Mononuclear cell (primary cell): ENCODE results near the gene TASOR. TPM values are rescaled to one million over a fixed set of nuclear protein-coding genes. Genes with fewer than 3 reads are reported as not detected.
A peak's percentile ranks its signal among the peaks of the same experiment; 100 is the strongest.
"Not testable (repeated sequence)": the region's sequence is repeated elsewhere in the genome, so short reads cannot be mapped to it uniquely, and the experiment has no call there.

Experiments used
- H3K27me3 ChIP-seq: 2 replicates; pipeline ENCODE4 v1.6.0; 2011; ENCODE audit warnings: low read length, control low read depth; ENCODE audit not compliant: insufficient read depth
- H3K4me1 ChIP-seq: 2 replicates; pipeline ENCODE4 v1.5.1; 2011; ENCODE audit warnings: mild to moderate bottlenecking, low read length, control low read depth; ENCODE audit not compliant: insufficient read depth
- H3K4me3 ChIP-seq: 2 replicates; pipeline ENCODE4 v1.5.1; 2011; ENCODE audit warnings: mild to moderate bottlenecking, low read length, moderate library complexity
- H3K9me3 ChIP-seq: 2 replicates; pipeline ENCODE4 v1.5.1; 2011; ENCODE audit warnings: low read depth, mild to moderate bottlenecking, control low read depth, low read length
- total RNA-seq: library from RNA; depleted of rRNA; stranded (reverse); fragments of >200 nt; gene quantifications from one replicate; pipeline ENCODE4 v1.2.3, GENCODE V29; 2012

The TASOR gene
- total RNA-seq, 1 donor = 81.5 TPM

- peaks cover 40% of the 10 kb centered on the region for H3K4me1 ChIP-seq
- H3K9me3 ChIP-seq, H3K27me3 ChIP-seq: not testable (repeated sequence)
- H3K4me3 ChIP-seq = peak overlapping the region; percentile 24
Measured at GRCh38 chr3:56692520-56693433, 9.7 kb upstream of the TASOR start.

- not testable (repeated sequence) for H3K27me3 ChIP-seq, H3K9me3 ChIP-seq, H3K4me3 ChIP-seq
Measured at GRCh38 chr3:56692001-56692365, 8.9 kb upstream of the TASOR start.

GRCh38 chr3:56691165-56692000, 8.3 kb upstream of the TASOR start:
- peaks cover 35% of the 10 kb centered on the region for H3K4me1 ChIP-seq
- H3K4me3 ChIP-seq = no peak overlapping the region
- no peaks in the 10 kb centered on the region for H3K9me3 ChIP-seq
- H3K27me3 ChIP-seq = no peaks in the 10 kb centered on the region

More at GRCh38 chr3:56692001-56692365, 8.9 kb upstream of the TASOR start:
- H3K4me1 ChIP-seq = peaks cover 40% of the 10 kb centered on the region

- peaks cover 20% of the 10 kb centered on the region for H3K4me1 ChIP-seq
- no peaks in the 10 kb centered on the region for H3K27me3 ChIP-seq
- H3K4me3 ChIP-seq = no peak overlapping the region
- no peaks in the 10 kb centered on the region for H3K9me3 ChIP-seq
Measured at GRCh38 chr3:56689303-56689702, 6.2 kb upstream of the TASOR start.

DNA sequence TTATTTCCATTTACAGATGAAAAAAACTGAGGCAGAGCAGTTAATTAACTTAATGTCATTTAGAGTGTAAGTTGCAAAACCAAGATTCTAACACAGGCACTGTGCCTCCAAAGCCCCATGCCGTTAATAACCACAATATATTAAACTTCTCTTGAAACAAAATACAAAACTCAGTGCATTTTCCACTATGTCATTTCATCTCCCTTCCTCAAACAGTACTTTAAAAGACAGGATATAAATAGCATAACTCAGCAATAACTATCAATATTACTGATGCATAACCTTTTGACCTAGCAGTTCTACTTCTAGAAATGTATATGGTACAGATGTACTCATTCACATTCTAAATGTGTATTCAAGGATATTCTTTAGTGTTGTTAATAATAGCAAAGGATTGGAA, 5.1 kb upstream of the TASOR start:
- H3K4me1 ChIP-seq = peaks cover 14% of the 10 kb centered on the region

DNA sequence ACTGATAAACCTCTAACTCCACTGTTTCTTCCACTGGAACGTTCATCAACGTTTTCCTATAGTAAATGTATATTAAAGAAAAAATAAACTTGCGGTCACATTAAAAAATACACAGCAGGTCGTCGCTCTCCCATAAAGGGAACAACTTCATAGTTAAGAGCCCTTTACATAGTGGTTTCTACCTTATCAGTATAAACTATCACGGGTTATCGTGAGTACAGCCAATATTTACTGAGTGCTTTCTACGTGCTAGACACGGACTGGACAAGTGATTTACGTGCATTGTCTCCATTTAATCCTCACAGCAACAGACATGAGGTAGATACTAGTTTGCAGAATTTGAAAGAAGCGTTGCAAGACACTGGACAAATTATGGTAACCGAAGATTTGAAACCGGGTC, 964 bp upstream of the TASOR start:
- no peaks in the 10 kb centered on the region for H3K9me3 ChIP-seq
- H3K4me3 ChIP-seq = no peak overlapping the region
- H3K27me3 ChIP-seq = no peaks in the 10 kb centered on the region
- H3K4me1 ChIP-seq = peaks cover 25% of the 10 kb centered on the region

More for the DNA sequence above, 5.1 kb upstream of the TASOR start:
- Histone ChIP-seq H3K27me3 (no peaks in the 10 kb centered on the region), H3K9me3 (no peaks in the 10 kb centered on the region), H3K4me3 (no peak overlapping the region)

- H3K27me3 ChIP-seq = no peaks in the 10 kb centered on the region
- no peaks in the 10 kb centered on the region for H3K9me3 ChIP-seq
- peaks cover 29% of the 10 kb centered on the region for H3K4me1 ChIP-seq
- H3K4me3 ChIP-seq = peak overlapping the region; percentile 87
Measured at GRCh38 chr3:56682462-56683121, 473 bp downstream of the TASOR start.

- no peaks in the 10 kb centered on the region for H3K27me3 ChIP-seq
- H3K4me1 ChIP-seq = peaks cover 29% of the 10 kb centered on the region
- H3K9me3 ChIP-seq = no peaks in the 10 kb centered on the region
- H3K4me3 ChIP-seq = peak overlapping the region; percentile 87
Measured at GRCh38 chr3:56681984-56682461, 1.0 kb downstream of the TASOR start.

DNA sequence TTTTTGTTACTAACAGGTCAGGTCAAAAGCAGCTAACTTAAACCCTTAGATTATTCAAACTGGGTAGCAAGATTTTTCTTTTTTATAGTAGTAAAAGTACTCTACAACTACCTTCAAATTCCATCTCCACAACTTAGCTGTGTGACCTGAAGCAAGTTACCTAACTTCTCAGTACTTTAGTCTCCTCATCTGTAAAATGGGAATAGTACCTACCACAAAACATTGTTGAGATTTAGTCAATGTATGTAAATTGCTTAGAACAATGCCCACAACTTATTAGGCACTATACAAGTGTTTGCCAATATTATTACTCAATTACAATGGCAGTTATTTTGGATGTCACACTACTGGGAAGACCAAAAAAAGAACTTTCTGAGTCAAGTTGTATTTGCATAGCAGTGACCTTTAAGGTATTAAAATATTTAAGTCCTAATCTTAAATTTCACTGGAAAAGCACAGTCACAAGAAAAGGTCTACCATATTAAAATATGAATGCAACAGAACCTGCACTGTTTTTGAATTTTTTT, 2.9 kb downstream of the TASOR start:
- Histone ChIP-seq H3K27me3 (no peaks in the 10 kb centered on the region), H3K4me1 (peaks cover 29% of the 10 kb centered on the region), H3K4me3 (no peak overlapping the region), H3K9me3 (no peaks in the 10 kb centered on the region)

DNA sequence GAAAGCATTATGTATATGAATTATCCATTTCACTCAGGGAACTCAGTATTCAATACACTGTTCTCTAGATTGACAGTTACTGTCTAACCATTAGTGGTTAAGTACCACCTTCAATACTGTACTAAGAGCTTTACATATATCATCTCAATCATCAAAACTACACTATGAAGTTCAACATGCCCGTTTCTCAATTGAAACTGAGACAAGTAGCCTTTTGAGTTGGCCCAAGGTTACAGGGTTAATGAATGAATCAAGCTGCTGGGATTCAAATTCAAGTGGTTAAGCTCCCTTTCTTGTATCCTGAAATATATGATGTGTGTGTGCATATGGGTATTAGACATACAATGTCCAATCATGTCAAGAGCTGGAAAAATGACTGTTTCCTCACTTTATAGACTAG, 5.8 kb downstream of the TASOR start:
- peaks cover 23% of the 10 kb centered on the region for H3K4me1 ChIP-seq
- no peaks in the 10 kb centered on the region for H3K9me3 ChIP-seq
- H3K27me3 ChIP-seq = no peaks in the 10 kb centered on the region
- H3K4me3 ChIP-seq = no peak overlapping the region

- no peak overlapping the region for H3K4me3 ChIP-seq
- peaks cover 4% of the 10 kb centered on the region for H3K4me1 ChIP-seq
- H3K27me3 ChIP-seq = no peaks in the 10 kb centered on the region
Measured at GRCh38 chr3:56673781-56674457, 9.1 kb downstream of the TASOR start.

GRCh38 chr3:56667973-56668579, 15.0 kb downstream of the TASOR start:
- no peaks in the 10 kb centered on the region for H3K27me3 ChIP-seq
- H3K4me1 ChIP-seq = no peaks in the 10 kb centered on the region
- no peaks in the 10 kb centered on the region for H3K9me3 ChIP-seq
- H3K4me3 ChIP-seq = no peak overlapping the region

More at GRCh38 chr3:56673781-56674457, 9.1 kb downstream of the TASOR start:
- H3K9me3 ChIP-seq = no peaks in the 10 kb centered on the region

- Histone ChIP-seq H3K9me3 (no peaks in the 10 kb centered on the region), H3K4me1 (no peaks in the 10 kb centered on the region), H3K27me3 (no peaks in the 10 kb centered on the region), H3K4me3 (no peak overlapping the region)
Measured at GRCh38 chr3:56664823-56665222, 18.2 kb downstream of the TASOR start.

DNA sequence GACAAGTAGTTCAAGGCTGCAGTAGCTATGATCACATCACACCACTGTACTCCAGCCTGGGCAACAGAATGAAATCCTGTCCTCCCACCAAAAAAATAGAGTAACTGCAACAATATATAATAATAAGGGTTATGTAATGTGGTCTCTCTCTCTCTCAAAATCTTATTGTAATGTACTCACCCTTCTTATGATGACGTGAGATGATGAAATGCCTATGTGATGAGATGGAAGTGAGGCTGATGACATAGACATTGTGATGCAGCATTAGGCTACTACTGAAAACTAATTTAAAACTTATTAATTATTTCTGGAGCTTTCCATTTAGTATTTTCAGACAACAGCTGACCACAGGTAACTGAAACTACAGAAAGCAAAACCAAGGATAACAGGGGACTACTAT, 27.4 kb downstream of the TASOR start:
- H3K4me1 ChIP-seq = no peaks in the 10 kb centered on the region
- no peaks in the 10 kb centered on the region for H3K27me3 ChIP-seq
- no peak overlapping the region for H3K4me3 ChIP-seq
- no peaks in the 10 kb centered on the region for H3K9me3 ChIP-seq
